GM12874 (cell line): ENCODE data around the gene EIF4A2.

Experiments used
- TF ChIP-seq, protein P1 (sequence below): IDR thresholded peaks from 2 replicates; pipeline ENCODE4 v1.5.1; 2011; ENCODE audit warnings: low read depth, mild to moderate bottlenecking, control low read depth, low read length, moderate library complexity; ENCODE audit not compliant: insufficient read depth

Gene EIF4A2

DNA sequence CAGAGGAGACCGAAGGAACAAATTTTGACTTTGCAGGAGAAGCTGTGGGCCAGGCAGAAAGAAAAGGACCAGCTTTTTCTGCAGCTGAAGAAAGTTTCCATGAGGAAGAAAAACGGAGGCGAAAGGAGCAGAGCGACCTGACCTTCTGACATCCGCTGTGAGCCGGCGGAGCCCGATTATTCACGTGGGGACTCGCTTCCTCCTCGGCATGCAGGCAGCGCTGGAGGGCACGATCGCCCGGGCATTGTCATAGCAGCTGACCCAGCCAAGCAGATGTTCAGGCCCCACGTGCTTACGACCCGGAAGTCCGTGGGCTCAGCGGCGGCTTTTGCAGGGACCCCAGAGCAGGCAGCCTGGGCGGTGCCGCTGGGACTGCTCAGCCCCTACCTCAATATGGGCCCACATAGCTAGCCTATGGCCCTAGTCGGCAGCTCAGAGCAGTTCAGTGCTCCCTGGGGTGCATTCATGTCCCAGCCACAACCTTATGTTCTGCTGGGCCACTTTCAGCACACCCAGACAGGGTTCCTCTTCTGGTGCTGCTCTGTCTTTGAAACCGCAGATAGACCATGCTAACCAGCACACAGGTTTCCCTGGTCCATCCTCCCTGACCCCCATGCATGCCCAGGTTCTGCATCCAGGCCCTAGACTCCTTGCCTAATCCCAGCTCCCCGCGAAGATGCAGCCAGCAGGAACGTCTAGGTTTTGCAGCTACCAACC lies 10.5 kb upstream of the EIF4A2 start:
- TF ChIP-seq, protein P1, sequence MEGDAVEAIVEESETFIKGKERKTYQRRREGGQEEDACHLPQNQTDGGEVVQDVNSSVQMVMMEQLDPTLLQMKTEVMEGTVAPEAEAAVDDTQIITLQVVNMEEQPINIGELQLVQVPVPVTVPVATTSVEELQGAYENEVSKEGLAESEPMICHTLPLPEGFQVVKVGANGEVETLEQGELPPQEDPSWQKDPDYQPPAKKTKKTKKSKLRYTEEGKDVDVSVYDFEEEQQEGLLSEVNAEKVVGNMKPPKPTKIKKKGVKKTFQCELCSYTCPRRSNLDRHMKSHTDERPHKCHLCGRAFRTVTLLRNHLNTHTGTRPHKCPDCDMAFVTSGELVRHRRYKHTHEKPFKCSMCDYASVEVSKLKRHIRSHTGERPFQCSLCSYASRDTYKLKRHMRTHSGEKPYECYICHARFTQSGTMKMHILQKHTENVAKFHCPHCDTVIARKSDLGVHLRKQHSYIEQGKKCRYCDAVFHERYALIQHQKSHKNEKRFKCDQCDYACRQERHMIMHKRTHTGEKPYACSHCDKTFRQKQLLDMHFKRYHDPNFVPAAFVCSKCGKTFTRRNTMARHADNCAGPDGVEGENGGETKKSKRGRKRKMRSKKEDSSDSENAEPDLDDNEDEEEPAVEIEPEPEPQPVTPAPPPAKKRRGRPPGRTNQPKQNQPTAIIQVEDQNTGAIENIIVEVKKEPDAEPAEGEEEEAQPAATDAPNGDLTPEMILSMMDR, result no peak

DNA sequence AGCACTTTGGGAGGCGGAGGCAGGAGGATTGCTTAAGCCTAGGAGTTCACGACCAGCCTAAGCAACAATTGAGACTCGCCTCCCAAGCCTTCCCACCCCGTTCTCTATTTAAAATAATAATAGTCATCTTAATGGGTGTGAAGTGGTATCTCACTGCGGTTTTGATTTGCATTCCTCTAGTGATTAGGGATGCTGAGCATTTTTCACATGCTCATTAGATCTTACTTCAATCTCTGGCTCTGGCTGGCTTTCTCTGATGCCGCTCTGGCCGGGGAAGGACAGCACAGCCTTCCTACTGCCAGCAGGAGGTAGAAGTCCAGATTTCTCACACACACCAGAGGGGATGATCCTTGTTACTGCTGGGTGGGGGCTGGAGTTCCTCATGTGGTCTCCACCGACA lies 7.4 kb upstream of the EIF4A2 start:
- TF ChIP-seq, protein P1, result no peak

DNA sequence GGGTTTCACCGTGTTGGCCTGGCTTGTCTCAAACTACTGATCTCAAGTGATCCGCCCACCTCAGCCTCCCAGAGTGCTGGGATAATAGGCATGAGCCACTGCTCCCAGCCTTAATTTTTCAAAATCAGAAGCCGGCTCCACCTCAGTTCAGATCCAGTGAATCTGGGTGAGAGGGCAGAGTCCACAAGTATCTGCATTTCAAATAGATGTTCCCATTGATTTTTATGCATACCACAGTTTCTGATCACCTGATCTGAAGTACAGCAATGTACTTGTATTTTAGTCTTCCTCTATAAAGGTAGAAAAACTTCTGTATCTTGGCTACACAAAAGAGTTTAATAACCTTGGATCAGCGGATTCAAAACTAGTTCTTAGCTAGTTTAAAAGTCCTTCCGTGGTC lies 4.2 kb upstream of the EIF4A2 start:
- TF ChIP-seq, protein P1, result no peak

DNA sequence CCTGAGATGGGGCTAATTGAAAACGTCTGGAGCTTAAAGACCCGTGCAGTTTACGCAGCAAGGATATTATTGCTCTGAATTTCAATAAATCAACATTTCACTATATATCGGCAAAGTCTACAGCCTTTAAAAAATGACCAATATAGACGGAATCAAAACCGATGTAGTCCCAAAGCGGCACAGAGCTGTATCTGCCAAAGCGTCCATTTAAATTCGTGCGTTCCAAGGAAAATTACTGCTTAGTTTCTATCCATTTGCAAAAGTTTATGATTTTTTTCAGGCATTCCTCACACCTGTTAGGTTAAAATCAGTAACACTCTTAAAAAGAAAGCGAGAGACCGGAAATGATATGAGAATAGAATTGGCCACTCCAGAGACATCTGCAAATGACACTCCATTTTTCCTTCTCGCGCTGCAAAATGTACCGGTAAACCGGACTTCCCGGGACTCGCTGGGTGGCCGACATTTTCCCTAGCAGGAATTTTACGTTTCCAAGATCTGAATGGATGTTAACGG lies 777 bp upstream of the EIF4A2 start:
- TF ChIP-seq, protein P1, result no peak

DNA sequence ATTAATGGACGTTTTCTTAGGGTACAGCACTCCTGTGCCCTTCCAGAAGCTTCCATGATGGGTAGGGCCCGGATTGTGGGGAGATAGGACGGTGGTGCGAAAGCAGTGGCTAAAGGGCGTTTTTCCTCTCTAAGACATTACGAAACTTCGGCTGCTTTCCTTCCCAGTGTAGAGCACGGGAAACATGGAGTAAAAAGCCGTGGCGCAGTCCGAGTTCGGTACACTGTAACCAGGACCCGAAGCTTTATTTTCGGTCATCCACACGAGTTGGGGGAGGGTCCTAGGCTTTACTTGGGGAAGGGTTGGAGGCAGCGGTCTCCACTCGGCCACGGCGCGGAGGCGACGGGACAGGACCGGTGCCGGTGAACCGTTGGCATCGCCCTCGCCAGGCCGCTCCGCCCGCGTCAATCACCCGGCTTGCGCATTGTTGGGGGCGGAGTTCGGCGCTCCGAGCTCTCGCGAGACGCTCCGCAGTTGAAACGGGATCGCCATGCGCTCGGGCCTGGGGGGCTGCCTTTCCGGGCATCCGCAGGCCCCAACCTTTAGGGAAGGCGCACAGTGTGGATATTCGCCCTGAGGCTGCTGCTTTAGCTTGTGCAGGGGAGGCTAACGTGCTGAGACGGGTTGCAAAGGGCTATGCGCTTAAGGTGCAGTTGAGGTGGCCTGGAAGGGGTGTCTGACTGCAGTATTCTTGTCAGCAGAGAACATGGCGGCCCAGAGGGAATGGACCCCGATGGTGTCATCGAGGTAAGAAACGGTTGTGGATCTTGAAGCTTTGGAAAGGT lies 546 bp downstream of the EIF4A2 start:
- TF ChIP-seq, protein P1, result no peak

DNA sequence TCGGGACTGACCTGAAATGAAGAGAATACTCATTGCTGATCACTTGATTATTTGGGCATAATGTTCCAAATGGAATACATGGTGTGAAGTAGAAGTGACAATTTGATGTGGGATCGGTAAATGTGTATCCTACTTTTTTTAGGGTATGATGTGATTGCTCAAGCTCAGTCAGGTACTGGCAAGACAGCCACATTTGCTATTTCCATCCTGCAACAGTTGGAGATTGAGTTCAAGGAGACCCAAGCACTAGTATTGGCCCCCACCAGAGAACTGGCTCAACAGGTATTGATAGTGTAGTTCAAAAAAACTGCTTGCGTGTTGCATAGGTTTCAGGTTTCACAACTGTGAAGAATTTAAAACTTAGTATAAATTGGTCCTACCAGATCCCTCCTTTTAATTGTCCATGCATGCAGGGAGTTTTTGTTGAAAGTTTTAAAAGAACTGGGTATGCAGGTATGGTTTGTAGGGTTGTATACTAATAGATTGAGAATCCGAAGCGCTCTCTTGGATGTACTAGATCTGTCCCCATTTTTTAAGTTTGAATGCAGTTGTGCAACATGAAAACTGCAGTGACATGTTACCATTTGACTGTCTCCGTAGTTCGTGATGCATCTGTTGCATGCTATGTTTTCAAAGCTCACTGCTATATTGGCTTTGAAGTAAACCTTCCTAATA lies 1.6 kb downstream of the EIF4A2 start:
- TF ChIP-seq, protein P1, result no peak

DNA sequence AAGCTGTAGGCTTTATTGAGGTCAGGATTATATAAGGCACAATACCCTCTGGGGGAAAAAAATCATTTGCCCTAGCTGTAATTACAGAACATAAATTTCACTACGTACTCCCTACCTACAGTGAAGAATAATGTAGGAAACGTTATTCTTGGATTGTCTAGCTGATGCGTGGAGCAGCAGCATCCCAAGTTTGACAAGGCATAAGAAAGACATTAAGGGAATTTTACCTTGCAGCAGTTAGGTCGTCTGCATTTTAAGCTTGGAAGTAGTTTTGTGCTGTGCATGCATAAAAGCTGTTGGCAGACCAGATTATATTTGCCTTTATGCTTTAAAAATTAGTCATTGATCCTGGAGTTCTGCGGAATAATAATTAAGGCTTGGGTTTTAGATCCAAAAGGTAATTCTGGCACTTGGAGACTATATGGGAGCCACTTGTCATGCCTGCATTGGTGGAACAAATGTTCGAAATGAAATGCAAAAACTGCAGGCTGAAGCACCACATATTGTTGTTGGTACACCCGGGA lies 2.2 kb downstream of the EIF4A2 start:
- TF ChIP-seq, protein P1, result no peak
